ENCODE data around the gene EGFR.

EGFR gene

DNA sequence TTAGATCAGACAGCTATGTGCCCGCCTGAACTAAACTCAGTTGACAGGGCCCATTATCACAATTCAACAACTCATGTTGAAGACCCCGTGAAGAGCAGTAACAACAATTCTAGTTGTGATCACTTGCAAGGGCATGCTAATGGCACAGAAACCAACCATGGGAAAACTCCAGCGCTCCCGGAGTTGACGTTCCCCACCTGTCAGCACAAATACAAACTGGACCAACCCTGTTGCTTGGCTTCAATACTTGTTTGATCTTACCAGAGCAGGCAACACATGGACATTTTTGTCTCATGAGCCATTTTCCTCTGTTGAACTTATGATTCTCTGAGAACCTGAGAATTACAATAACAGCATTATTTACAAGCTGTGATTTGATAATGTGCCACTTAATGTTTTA is 227.4 kb downstream of the EGFR start:
- Histone ChIP-seq H3K4me3 (ENCODE audit: low read length) (no peak overlapping the region), H3K4me2 (ENCODE audit: low read length) (no peak overlapping the region), H3K27me3 (ENCODE audit: control insufficient read depth, insufficient read depth, low read length) (no peaks in the 10 kb centered on the region), H3K4me1 (ENCODE audit: control insufficient read depth, insufficient read depth, low read length) (peaks cover 38% of the 10 kb centered on the region), H3K9me3 (replicated peaks; ENCODE audit: low read length) (no peaks in the 10 kb centered on the region), H3K36me3 (ENCODE audit: insufficient read depth, low read length) (no peaks in the 10 kb centered on the region), H3K9ac (ENCODE audit: low read depth, low read length) (peak overlapping the region; percentile 54)

DNA sequence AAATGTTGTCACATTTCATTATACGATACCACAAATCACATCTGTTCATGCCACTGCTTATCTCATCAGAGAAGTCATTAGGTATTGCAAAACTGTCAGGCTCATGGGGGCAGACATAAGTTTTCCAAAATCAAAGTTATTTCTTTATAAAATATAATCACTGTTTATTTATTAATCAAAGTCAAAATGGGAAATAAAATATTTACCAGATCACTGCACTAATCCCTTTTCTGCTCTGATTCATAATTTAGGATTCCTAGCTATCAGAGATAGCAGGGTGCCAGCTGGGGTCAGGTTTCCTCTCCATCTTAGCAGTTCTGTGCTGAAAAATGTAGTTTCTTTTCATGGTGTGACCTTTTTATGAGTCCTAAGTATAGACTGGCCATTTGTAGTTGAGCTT is 228.6 kb downstream of the EGFR start:
- peaks cover 38% of the 10 kb centered on the region for H3K4me1 ChIP-seq (ENCODE audit: control insufficient read depth, insufficient read depth, low read length)
- no peaks in the 10 kb centered on the region for H3K36me3 ChIP-seq (ENCODE audit: insufficient read depth, low read length)
- H3K4me2 ChIP-seq (ENCODE audit: low read length), result peak overlapping the region; percentile 7
- H3K4me3 ChIP-seq (ENCODE audit: low read length), result no peak overlapping the region
- no peaks in the 10 kb centered on the region for H3K27me3 ChIP-seq (ENCODE audit: control insufficient read depth, insufficient read depth, low read length)
- H3K9me3 ChIP-seq (replicated peaks; ENCODE audit: low read length), result no peaks in the 10 kb centered on the region
- no peak overlapping the region for H3K9ac ChIP-seq (ENCODE audit: low read depth, low read length)

- no peaks in the 10 kb centered on the region for H3K9me3 ChIP-seq (replicated peaks; ENCODE audit: low read length)
- no peak overlapping the region for H3K4me3 ChIP-seq (ENCODE audit: low read length)
- no peak overlapping the region for H3K9ac ChIP-seq (ENCODE audit: low read depth, low read length)
- H3K4me1 ChIP-seq (ENCODE audit: control insufficient read depth, insufficient read depth, low read length), result peaks cover 38% of the 10 kb centered on the region
- H3K4me2 ChIP-seq (ENCODE audit: low read length), result no peak overlapping the region
- H3K36me3 ChIP-seq (ENCODE audit: insufficient read depth, low read length), result no peaks in the 10 kb centered on the region
- no peaks in the 10 kb centered on the region for H3K27me3 ChIP-seq (ENCODE audit: control insufficient read depth, insufficient read depth, low read length)
Measured at GRCh38 chr7:55248526-55248925, 229.7 kb downstream of the EGFR start.

GRCh38 chr7:55249332-55249731 is 230.5 kb downstream of the EGFR start:
- no peaks in the 10 kb centered on the region for H3K9me3 ChIP-seq (replicated peaks; ENCODE audit: low read length)
- H3K4me1 ChIP-seq (ENCODE audit: control insufficient read depth, insufficient read depth, low read length), result peaks cover 36% of the 10 kb centered on the region
- no peak overlapping the region for H3K4me2 ChIP-seq (ENCODE audit: low read length)
- no peak overlapping the region for H3K9ac ChIP-seq (ENCODE audit: low read depth, low read length)
- no peaks in the 10 kb centered on the region for H3K36me3 ChIP-seq (ENCODE audit: insufficient read depth, low read length)
- no peak overlapping the region for H3K4me3 ChIP-seq (ENCODE audit: low read length)
- H3K27me3 ChIP-seq (ENCODE audit: control insufficient read depth, insufficient read depth, low read length), result peaks cover 4% of the 10 kb centered on the region

DNA sequence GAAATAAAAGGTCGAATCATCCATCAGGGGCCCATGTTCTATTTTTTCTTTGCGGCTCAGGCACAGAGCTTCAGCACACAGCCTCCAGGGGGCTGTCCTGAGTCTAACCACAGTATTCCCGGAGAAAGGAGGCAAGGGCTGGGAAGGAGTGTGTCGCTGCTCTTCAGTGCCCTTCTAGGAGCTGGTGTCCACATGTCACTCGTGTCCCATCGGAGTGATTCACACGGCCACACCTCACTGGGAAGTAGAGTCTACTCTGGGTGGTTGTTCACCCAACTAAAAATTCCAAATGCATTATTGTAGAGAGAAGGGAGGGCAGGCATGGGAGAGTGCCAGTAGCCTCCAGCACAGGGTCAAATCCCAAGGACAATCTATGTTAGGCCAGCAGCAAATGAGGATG is 231.5 kb downstream of the EGFR start:
- Histone ChIP-seq H3K4me3 (ENCODE audit: low read length) (no peak overlapping the region), H3K9me3 (replicated peaks; ENCODE audit: low read length) (no peaks in the 10 kb centered on the region), H3K36me3 (ENCODE audit: insufficient read depth, low read length) (no peaks in the 10 kb centered on the region), H3K4me1 (ENCODE audit: control insufficient read depth, insufficient read depth, low read length) (peaks cover 33% of the 10 kb centered on the region), H3K4me2 (ENCODE audit: low read length) (no peak overlapping the region), H3K9ac (ENCODE audit: low read depth, low read length) (no peak overlapping the region), H3K27me3 (ENCODE audit: control insufficient read depth, insufficient read depth, low read length) (peaks cover 4% of the 10 kb centered on the region)

DNA sequence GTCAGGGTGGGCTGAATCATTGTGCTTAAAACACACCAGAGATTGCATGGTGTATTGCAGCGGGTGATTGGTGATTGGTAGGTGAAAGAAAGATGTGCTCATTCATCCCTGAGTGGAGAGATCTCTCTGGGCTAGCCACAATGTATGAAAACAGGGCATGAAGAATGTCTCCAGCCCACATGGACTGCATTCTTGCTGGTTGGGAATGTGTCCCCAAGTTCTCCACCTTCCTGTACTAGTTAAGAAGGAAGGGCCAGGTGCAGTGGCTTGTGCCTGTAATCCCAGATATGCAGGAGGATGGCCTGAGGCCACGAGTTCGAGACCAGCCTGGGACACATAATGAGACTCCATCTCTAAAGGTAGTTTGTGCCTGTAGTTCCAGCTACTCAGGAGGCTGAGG is 232.5 kb downstream of the EGFR start:
- Histone ChIP-seq H3K4me1 (ENCODE audit: control insufficient read depth, insufficient read depth, low read length) (peaks cover 27% of the 10 kb centered on the region), H3K9ac (ENCODE audit: low read depth, low read length) (no peak overlapping the region)

GRCh38 chr7:55251911-55252310 is 233.1 kb downstream of the EGFR start:
- Histone ChIP-seq H3K4me1 (ENCODE audit: control insufficient read depth, insufficient read depth, low read length) (peaks cover 23% of the 10 kb centered on the region), H3K9me3 (replicated peaks; ENCODE audit: low read length) (no peaks in the 10 kb centered on the region)

More for the DNA sequence above, 232.5 kb downstream of the EGFR start:
- Histone ChIP-seq H3K4me2 (ENCODE audit: low read length) (no peak overlapping the region), H3K27me3 (ENCODE audit: control insufficient read depth, insufficient read depth, low read length) (peaks cover 9% of the 10 kb centered on the region), H3K36me3 (ENCODE audit: insufficient read depth, low read length) (no peaks in the 10 kb centered on the region), H3K4me3 (ENCODE audit: low read length) (no peak overlapping the region), H3K9me3 (replicated peaks; ENCODE audit: low read length) (no peaks in the 10 kb centered on the region)

GRCh38 chr7:55252386-55252785 is 233.6 kb downstream of the EGFR start:
- no peaks in the 10 kb centered on the region for H3K36me3 ChIP-seq (ENCODE audit: insufficient read depth, low read length)
- no peaks in the 10 kb centered on the region for H3K9me3 ChIP-seq (replicated peaks; ENCODE audit: low read length)
- no peak overlapping the region for H3K4me2 ChIP-seq (ENCODE audit: low read length)
- H3K27me3 ChIP-seq (ENCODE audit: control insufficient read depth, insufficient read depth, low read length), result peaks cover 19% of the 10 kb centered on the region
- H3K4me3 ChIP-seq (ENCODE audit: low read length), result no peak overlapping the region
- no peak overlapping the region for H3K9ac ChIP-seq (ENCODE audit: low read depth, low read length)
- H3K4me1 ChIP-seq (ENCODE audit: control insufficient read depth, insufficient read depth, low read length), result peaks cover 19% of the 10 kb centered on the region

More at GRCh38 chr7:55251911-55252310, 233.1 kb downstream of the EGFR start:
- Histone ChIP-seq H3K27me3 (ENCODE audit: control insufficient read depth, insufficient read depth, low read length) (peaks cover 14% of the 10 kb centered on the region), H3K4me3 (ENCODE audit: low read length) (no peak overlapping the region), H3K9ac (ENCODE audit: low read depth, low read length) (no peak overlapping the region), H3K36me3 (ENCODE audit: insufficient read depth, low read length) (no peaks in the 10 kb centered on the region), H3K4me2 (ENCODE audit: low read length) (no peak overlapping the region)

- no peaks in the 10 kb centered on the region for H3K9me3 ChIP-seq (replicated peaks; ENCODE audit: low read length)
- H3K4me1 ChIP-seq (ENCODE audit: control insufficient read depth, insufficient read depth, low read length), result peaks cover 12% of the 10 kb centered on the region
- H3K4me2 ChIP-seq (ENCODE audit: low read length), result no peak overlapping the region
- no peaks in the 10 kb centered on the region for H3K36me3 ChIP-seq (ENCODE audit: insufficient read depth, low read length)
- peaks cover 21% of the 10 kb centered on the region for H3K27me3 ChIP-seq (ENCODE audit: control insufficient read depth, insufficient read depth, low read length)
- H3K4me3 ChIP-seq (ENCODE audit: low read length), result no peak overlapping the region
- H3K9ac ChIP-seq (ENCODE audit: low read depth, low read length), result no peak overlapping the region
Measured at GRCh38 chr7:55253188-55253587, 234.4 kb downstream of the EGFR start.

- Histone ChIP-seq H3K9me3 (replicated peaks; ENCODE audit: low read length) (no peaks in the 10 kb centered on the region), H3K36me3 (ENCODE audit: insufficient read depth, low read length) (no peaks in the 10 kb centered on the region), H3K4me1 (ENCODE audit: control insufficient read depth, insufficient read depth, low read length) (peaks cover 12% of the 10 kb centered on the region), H3K4me2 (ENCODE audit: low read length) (peak overlapping the region; percentile 84), H3K27me3 (ENCODE audit: control insufficient read depth, insufficient read depth, low read length) (peaks cover 25% of the 10 kb centered on the region), H3K4me3 (ENCODE audit: low read length) (peak overlapping the region; percentile 74), H3K9ac (ENCODE audit: low read depth, low read length) (peak overlapping the region; percentile 69)
Measured at GRCh38 chr7:55254242-55254595, 235.4 kb downstream of the EGFR start.

DNA sequence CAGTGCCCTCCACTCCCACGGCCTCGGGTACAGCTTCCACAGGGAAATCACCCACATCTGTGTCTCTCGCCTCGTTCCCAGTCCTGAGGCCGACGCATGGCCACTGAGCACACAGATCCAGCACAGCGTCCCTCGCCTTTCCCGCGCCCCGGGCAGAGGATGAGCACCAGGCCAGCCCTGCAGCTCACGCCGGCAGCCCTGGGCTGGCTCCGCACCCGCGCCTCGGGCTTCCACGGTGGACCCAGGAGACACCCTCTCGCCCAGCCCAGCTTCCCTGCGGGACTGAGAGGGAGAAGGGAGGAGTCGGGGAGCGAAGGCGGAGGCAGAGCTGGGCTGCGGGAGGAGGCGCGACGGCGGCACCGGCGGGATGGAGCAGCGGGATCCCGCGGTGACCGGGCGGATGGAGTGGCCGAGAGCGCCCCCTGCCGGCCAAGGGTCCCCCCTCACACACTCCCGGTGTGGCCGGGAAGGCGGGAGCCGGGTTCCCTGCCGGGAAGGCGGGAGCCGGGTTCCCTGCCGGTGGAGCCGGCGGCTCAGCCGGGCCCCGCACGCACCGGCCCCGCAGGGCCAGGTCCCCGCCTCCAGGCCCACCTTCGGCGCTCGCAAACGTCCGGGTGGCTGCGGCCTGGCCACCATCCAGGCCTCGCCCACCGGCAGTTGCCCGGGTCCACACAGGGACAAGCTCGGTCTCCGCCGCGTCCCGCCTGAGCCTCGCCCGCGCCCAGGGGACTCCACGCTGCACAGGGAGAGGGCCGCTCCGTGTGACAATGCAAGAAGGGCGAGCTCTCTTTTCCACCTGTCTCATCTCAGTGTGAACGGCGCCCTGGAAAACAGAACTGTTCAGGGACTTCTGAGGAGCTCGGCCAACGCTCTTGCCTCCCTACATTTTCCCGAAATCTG is 236.0 kb downstream of the EGFR start:
- peaks cover 28% of the 10 kb centered on the region for H3K27me3 ChIP-seq (ENCODE audit: control insufficient read depth, insufficient read depth, low read length)
- no peaks in the 10 kb centered on the region for H3K36me3 ChIP-seq (ENCODE audit: insufficient read depth, low read length)
- H3K4me3 ChIP-seq (ENCODE audit: low read length), result peak overlapping the region; percentile 74
- peak overlapping the region; percentile 69 for H3K9ac ChIP-seq (ENCODE audit: low read depth, low read length)
- H3K9me3 ChIP-seq (replicated peaks; ENCODE audit: low read length), result no peaks in the 10 kb centered on the region
- H3K4me1 ChIP-seq (ENCODE audit: control insufficient read depth, insufficient read depth, low read length), result peaks cover 12% of the 10 kb centered on the region
- peak overlapping the region; percentile 84 for H3K4me2 ChIP-seq (ENCODE audit: low read length)

Measured in skeletal muscle satellite cell (primary cell).